Activated CD4-positive, alpha-beta T cell treated with anti-CD3 and anti-CD28 coated beads, Interleukin-2, amount 50 U/mL, for 24 hours (primary cell): ENCODE measurements around the gene TMEM258.

Experiments
- DNase-seq, 2 donors: peaks; one replicate each; pipeline ENCODE4 v3.0.0-alpha.2; 2020; ENCODE audit warnings: low read depth in 1 of 2, low spot score in 1 of 2

Gene TMEM258

DNA sequence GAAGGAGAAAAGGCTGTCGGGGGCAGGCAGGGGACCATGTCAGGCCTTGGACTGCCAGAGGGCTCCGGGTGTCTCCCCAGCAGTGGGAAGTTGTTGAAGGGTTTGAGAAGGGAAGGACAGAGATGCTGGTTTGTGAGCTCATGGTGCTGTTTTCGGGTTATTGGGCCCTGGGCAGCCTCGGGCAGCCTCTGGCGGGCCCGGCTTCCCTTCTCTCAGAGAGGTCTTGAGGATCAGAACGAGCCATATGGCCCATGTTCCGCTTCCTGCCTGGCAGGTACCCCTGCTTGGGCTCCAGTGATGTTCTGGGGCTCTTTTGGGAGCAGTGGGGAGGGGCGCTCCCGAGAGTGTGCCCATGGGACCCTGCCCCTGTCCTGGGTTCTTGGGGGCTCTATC lies 30.2 kb downstream of the TMEM258 start:
- DNase-seq: no peak

DNA sequence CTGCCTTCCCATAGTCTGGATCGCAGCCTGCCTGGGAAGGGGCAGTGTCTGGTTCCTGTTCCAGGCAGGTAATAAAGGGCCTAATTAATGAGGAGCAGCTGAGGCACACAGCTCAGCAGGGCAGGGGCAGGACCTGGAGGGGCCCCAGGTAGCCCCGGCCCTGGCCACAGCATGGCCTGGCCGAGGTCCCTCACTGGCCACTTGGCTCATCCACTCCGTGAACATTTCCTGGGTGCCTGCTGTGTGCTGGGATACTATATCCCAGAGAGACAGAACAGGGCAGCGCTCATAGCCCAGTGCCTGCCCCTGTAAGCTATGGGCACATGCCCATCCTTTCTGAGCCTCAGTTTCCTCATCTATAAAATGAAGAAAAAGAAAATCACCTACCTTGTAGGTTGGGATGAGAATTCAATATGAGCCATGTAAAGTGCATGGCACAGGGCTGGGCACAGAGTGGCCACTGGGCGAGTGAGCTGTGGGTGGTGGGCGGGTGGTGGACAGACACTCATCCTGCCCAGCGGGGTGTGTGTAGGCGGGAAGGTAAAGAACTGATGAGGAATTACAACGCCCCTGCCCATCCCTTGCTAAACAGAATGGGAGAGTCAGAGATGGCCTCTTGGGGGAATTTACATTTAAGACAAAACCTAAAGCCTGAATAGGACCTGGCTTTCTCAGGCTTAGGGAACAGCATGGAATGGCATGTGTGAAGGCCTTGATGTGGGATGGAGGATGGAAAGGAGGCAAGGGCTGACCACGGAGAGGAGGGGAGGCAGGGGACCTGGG lies 30.8 kb downstream of the TMEM258 start:
- no peak for DNase-seq

DNA sequence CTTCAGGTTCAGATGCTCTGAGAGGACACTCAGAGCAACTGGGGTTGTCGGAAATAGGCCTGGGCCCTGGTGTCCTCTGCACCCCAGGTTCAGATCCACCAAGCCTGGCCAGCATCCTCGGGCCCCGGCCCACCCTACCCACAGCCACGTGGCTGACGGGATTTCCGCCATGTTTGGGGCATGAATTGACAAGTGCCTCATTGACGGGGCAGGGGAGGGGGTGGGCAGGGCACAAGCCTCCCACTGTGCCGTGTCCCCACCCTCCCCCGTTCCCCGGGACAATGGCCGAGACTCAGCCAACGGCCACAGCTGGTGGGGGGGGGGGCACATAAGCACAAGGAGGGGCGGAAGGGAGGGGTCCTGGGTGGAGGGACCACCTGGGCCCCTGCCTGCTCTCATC lies 31.5 kb downstream of the TMEM258 start:
- no peak for DNase-seq

DNA sequence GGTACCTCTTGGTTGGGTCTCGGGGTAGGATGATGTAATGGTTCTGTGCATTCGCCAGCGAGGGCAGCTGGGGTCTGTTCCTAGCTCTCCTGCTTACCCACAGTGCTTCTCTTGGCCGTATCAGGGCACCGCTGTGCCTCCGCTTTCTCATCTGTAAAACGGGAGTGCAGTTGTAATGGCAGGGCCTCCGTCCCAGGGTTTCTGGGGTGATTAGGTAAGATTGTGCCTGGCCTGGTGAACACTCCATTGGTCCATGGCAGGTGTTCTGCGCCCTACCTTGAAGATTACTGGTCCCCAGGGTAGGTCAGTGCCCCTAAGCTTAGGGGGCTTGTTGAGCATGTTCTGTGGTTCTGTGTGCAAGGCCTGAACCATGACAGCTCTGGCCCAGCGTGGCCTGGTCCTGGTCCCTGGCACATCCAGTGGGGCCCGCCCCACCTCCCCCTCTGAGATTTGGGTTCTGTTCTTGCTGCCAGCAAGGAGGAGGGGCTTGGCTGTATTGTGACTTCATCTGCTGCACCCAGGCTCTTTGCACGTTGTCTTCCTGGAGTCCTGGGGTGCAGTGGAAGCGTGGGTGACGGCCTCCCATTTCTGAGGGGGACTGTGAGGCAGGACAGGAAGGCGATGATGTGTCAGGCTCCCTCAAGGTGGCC lies 35.1 kb downstream of the TMEM258 start:
- no peak for DNase-seq

DNA sequence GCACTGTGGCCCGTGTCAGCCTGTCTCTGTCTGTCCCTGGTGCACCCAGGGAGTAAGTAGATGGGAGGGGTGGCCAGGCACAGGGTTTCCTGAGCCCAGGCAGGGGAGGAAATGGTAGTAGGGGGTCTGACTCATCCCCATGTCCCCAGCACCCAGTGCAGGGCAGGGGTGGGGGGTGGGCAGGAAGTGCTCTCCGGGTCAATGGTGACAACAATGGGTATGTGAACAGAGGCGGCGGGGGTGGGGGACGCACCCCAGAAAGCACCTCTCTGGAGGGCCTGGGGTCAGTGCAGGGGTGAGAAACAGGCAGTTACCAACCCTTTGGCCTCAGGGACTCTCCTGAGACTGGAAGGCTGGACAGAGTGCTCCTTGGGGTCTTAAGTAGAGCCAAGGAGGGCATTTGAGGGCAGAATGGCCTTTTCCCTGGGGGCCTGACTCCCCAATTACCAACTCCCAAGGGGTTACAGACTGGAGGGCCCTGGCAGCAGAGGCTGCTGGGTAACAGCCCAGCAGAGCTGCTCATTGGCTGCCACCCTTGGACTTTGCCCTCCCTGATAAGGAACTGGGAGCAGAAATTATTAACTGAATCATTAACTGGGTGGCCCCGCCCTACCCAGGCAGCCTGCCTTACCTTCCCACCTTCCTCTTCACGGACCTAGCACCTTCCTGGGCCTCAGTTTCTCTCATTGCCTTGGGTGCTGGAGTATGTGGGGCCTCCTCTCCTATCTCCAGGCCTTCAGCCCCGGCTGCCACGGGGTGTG lies 35.8 kb downstream of the TMEM258 start:
- DNase-seq: no peak

DNA sequence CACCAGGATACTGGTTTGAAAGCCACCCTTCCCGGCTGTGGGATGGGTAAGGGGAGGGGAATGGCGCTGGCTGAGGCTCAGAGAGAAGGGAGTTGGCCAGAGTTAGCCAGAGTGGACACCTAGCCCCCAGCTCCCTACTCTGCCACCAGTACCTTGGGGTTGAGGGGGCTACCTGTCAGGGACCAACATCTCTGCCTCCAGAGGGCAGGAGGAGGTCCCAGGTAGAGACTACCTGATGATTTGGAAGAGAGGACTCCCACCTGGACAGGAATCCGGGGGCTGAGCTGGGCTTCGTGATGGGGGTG lies 36.3 kb downstream of the TMEM258 start:
- DNase-seq: no peak

DNA sequence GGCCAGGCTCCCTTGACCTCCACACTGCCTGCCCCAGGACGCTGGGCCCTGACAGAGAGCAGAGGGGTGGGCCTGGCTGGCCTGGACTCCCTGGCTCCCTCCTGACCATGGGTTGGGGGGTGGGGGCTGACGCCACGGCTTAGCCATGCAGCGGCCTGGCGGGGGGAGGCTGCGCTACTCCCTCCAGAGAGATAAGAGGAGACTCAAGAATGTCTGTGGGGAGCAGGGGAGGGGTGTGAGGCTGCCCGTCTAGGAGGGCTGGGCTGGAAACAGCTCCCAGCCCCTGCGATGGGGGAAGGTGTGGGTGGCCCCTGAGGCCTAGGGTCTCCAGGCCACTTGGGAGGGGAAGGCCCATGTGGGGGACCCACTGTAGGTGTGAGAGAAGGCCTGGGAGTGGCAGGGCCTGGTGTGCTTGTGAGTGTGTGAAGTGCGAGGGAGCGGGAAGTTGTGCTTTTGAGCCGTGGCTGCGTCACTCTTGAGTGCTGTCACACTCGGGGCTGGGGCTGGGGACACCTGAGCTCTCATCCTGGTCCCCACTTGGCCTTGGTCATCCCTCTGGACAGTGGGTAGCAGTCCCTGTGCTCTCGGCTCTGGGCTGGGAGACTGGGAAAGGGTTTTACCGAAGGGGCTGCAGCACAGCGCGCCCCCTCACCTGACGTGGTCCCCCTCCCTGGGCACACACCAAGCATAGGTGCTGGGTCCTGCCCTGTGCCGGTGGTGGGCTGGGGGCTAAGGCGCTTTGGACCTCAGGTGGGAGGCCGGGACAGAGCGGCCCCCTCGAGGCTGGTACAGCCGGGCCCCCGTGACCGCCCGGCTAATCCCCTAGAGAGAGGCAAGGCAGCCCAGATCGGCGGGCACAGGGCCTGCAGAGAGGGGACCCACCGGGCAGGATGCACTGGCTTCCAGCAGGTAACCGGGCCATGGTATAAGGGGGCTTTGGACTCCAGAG lies 37.6 kb downstream of the TMEM258 start:
- DNase-seq: no peak

DNA sequence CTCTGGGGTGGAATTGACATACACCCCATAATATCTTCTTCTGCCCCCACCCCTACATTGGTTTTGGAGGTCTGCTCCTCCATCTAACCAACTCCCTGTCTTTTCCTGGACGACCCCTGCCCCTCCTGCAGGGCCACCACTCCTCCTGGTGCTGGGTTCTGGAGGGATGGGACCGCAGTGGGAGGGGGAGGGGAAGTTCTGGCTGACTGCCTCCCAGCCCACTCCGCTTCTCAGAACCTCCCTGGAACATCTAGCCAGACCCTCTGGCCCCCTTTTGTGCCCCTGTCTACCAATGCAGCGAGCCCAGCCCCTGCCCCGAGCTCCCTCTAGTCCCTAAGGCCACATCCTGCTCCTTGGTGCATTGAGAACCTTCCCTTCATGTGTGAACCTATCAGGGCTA lies 38.7 kb downstream of the TMEM258 start:
- no peak for DNase-seq

DNA sequence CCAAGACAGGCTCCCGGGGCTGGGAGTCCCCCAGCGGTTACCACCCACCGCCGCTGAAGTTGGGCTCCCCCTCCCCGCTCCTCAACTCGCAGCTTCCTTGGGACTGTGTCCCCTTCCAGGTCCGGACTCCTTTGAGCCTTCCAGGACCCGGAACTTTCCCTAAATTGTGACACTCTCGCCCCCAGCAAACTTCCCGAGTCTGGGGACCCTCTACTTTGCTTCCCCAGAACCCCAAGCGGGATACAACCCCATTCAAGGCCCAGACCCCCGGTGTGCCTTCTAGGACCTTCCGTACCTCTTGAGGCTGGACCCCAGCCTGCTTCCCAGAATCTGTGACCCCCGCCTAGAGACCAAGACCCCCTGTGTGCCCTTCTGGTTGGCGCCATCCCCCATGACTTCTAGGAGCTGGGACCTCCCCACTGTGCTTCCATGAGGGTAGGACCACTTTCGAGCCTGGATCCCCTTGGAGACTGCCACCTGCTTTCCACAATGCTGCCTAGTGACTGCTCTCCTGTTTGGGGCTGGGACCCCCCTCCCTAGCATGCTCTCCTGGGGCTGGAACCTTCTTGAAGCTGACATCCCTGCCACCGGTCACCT lies 39.4 kb downstream of the TMEM258 start:
- no peak for DNase-seq

DNA sequence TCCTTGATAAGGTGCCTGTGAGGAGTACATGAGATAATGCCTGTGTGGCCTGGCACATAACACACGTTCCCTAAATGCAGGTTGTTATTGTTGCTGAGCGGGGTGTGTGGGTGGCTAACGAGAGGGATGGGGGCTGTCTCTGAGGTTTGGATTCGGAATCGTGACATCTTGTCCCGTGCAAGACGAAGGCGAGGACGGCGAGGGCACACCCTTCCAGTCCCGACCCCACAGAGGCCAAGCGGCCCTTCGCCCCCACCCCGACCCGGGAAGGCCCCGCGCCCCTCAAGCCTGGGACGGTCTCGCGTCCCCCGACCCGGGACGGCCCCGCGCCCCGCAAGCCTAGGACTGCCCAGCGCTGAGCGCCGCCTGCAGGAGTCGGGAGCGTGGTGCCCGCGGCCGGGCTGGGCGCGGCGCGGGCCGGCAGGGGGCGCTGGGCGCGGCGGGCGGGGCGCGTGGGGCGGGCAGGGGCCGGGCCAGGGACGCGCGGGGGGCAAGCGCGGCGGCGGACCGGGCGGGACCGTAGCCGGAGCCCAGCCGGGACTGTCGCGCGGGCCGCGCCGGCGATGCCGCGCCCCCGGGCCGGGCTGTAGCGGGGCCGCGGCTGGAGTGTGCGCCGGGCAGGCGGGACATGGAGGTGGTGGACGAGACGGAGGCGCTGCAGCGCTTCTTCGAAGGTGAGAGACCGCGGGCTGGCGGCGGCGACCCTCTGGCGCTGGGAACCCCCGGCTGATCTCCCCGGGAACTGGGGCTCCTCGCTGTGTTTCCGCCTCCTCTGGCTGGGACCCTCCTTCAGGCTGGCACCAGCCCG lies 40.1 kb downstream of the TMEM258 start, which contains the start of gene MYRF:
TSS of gene MYRF (plus strand) at position 520 of the 808 bp plus-strand sequence. CDS start at position 629, 109 bp downstream.
- peak; percentile 25 to 33 for DNase-seq

DNA sequence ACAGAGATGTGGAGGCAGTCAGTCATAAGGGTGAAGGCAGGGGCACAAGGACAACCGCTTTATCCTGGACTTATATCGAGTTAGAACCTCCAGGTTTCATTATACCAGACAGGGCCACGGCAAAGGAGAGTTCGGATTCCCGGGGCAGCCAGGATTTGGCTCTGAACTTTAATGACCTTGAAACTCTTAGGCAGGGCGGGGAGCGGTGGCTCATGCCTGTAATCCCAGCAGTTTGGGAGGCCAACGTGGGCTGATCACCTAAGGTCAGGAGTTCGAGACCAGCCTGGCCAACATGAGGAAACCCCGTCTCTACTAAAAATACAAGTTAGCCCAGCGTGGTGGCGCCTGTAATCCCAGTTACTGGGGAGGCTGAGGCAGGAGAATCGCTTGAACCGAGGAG lies 41.0 kb downstream of the TMEM258 start:
- no peak for DNase-seq

DNA sequence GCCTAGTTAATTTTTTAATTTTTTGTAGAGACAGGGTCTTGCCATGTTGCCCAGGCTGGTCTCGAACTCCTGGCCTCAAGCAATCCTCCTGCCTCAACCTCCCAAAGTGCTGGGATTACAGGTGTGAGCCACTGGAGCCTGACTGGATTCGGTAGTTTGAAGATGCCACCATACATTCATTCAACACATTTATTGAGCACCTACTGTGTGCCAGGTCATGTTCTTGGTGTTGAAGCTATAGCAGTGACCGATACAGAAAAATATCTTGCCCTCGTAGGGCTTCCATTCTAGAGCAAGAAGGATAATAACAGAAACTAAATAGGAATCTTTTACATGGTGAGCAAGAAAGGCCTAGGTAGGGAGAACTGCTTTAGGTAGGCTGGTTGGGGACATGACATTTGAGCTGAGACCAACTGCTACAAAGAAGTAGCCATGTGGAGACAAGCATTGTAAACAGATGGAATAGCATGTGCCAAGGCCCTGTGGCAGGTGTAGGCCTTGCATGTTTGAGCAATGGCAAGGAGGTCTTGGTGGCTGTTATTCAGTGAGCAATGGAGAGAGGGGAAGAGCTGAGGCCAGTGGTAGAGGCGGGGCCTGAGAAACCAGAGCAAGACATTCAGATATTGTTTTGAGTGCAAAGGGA lies 41.6 kb downstream of the TMEM258 start:
- DNase-seq: no peak

DNA sequence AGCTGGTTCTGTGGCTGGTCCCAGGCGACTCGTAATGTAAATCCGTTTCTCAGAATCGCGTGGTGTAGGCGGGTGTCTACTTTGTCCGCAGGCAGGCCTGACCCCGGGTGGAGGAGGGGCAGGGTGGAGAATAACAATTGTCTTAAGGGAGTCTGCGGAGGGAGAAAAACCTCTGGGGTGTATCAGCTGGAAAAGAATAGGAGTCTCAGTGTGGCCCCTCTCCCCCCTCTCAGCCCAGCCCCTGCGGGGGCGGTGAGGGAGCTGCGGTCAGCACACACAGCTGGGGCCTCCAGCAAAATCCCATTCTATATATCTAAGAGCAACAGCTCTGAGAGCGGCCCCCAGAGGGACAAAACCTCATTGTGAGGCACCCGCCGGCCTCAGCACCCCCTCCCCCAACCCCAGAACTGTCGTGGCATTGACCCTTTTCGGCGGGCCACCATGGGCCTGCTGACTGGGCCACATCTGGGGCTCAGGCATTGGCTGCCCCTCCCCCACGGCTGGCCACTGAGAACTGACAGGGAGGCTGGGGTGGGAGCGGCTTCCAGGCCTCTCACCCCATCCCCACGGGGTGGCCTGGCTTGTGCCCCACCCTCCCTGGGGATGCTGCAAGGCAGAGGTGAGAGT lies 42.7 kb downstream of the TMEM258 start:
- no peak for DNase-seq

DNA sequence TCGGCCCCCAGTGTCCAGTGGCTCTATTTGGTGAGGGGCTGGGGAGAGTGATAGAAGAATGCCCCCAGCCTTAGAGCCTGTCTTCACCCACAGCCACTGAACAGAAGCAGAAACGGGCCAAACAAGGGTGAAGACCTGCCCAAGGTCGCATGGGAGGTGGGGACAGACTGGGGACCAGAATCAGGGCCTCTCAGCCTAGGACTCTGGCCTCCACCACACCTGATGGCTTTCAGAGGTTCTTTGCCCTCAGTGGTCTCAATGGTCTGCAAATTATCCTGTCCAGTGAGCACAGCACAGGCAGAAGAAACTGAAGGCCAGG lies 44.5 kb downstream of the TMEM258 start:
- no peak for DNase-seq

DNA sequence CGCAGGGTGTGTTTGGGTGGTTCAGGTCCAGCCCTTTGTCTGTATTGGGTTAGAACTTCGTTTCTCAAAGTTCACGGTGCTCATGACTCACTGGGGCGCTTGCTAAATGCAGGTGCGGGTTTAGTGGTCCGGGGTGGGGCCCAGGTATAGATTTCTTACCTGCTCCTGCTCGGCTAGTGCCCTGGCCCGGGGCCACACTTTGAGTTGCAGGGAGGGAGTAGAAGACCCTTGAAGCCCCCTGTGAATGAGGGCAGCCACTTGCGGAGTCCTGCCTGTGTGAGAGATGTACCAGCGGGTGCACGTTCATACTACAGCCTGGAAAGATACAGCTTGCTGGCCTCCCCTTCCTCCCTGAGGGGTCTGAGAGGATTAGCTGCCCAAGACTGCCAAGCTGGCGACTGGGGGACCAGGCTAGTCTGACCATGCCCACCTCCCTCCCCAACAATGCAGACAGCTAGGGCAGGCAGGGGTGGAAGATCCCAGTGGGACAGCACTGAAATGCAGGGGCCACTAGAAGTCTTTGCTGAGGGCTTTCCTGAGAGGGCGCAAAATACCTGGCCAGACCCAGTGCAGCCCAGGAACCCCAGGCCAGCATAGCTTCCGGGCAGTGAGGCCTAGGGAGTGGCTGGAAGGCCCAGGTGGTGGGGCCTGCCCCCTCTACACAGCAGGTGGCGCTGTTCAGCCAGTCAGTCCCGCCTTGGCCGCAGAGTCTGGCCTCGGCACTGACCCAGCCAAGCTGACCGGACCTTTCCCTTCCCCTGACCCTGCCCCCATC lies 45.0 kb downstream of the TMEM258 start:
- no peak for DNase-seq

DNA sequence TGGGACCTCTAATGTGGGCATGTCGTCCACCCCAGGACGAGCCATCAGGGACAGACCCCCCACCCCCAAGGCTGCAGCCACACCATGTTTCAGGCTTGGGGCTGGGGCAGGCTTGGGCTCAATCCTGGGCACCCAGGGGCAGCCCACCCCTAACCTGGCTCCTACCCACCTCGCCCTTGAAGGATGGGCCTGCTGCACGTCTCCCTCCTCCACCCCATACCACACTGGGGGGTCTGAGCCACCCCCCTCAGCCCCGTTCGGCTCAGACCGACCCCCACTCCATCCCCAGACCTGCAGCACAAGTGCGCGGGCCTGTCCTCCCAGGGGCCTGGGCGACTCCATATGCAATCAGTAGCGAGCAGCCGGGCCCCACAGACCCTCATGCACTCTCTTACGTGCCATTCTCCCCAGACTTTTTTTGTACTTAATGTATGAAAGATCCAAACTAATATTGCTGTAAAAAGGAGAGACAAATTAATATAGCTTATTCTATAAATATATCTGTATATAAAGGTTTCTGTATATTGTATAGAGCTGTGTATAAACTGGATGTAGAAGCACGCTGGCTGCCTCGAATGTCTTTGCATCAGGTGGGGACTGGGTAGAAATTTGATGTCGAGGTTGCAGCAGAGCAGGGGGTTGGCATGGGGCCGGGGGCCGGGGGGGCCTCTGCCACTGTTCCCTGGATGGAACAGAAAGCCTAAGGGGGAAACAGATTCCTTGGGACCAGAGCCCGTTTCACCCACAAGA lies 45.8 kb downstream of the TMEM258 start:
- no peak for DNase-seq

DNA sequence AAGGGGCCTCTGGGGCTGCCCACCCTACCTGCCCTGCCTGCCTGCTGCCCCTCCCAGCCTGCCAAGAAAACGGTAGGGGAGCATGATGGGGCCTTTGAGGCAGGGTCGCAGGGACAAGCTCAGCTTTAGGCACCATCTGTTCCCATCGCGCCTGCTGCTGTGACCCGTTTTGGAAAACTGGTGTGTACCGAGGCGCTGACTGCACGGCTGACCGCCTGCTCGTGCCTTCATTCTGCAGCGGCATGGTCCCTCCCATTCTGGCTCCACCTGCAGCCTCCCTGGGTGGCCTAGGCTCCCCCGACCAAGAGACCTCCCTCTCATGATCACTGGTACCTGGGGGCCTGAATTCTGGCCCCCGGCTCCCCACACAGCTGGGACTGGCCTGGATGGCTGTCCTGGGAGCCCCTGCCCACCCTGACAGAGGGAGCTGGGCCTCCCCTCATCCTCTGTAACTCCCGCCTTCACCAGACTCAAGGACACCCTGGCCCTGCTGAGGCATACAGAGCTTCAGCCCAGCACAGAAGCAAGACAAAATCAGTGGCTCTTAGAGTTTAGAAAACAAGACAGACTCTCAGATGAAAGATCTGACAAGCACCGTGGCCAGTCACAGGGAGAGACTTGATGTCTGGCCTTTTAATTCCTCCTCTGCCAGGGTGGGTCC lies 46.5 kb downstream of the TMEM258 start:
- DNase-seq: no peak
